ENCODE measurements around the gene M1AP.

Gene M1AP

GRCh38 chr2:74606927-74607326, 41.2 kb downstream of the M1AP start:
- no peak for TF ChIP-seq CTCF (IDR thresholded peaks at IDR 0.05; ENCODE audit: borderline replicate concordance, control extremely low read depth, extremely low read depth, insufficient read depth, missing control alignments)
- DNase-seq (ENCODE audit: low spot score): no peak
- in situ Hi-C loops (cut with MboI; ENCODE audit: low sequenced_read_pairs, unreplicated experiment): no loop called here

DNA sequence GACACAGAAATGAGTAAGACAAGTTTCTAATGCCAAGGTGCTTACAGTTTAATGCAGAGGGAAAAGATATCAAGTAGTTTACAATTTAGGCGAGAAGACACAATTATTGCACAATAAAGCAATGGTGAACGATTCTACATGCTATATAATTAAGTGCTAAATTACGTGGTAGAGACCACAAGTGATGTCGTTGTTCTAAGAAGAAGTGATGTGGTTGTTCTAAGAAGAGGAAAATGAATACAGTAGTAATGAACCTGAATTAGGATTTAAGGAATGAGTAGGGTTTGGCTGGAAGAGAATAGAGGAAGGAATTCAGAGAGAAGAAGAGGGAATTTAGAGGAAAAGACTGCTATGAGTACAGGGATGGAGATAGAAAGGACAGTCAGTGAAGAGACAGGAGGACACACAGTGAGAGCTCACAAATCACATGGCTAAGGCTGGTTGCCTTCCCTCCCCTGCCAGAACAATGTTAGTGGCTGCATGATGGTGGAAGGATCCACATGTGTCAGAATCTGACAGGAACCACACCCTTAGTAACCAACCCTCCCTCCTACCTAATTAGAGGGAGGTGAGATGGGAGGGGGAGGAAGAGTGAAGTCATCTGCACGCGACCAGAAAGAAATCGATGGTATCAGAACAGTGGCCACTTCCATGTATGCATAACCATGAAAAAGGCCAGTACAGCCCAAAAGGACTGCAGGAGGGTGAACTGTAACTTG, 44.7 kb downstream of the M1AP start:
- in situ Hi-C loops (cut with MboI; ENCODE audit: low sequenced_read_pairs, unreplicated experiment): no loop called here
- DNase-seq (ENCODE audit: low spot score): no peak
- TF ChIP-seq CTCF (IDR thresholded peaks at IDR 0.05; ENCODE audit: borderline replicate concordance, control extremely low read depth, extremely low read depth, insufficient read depth, missing control alignments): no peak

DNA sequence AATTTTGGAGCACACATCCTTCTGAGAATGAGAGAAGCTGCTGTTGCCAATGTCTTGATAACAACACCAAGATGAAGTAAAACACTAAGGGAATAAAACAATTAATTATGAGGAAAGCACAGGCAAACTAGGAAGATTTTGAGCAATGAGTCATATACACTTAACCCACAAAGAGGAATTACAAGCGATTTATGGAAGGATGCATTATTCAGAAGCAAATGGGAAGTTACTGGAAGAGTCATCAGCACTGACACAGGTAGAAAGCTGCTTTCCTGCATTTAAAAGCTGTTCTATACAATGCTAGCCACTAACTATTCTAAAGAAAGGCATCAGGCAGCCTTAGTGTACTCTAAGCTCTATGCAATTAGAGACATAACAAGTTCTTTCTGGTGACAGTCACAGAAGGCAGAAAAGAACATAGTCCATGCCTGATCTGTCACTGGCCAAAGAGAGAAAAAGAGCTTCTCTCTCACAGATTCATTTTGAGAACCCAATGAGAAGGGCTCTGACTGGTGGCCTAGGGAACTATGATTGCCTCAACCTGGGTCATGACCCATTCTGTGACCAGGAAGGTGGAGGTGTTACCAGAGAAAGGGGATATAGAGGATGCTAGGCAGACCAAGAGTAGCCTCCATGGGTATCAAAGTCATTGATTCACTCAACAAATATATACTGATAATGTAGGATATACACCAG, 45.4 kb downstream of the M1AP start:
- in situ Hi-C loops (cut with MboI; ENCODE audit: low sequenced_read_pairs, unreplicated experiment): no loop called here
- no peak for TF ChIP-seq CTCF (IDR thresholded peaks at IDR 0.05; ENCODE audit: borderline replicate concordance, control extremely low read depth, extremely low read depth, insufficient read depth, missing control alignments)
- DNase-seq (ENCODE audit: low spot score): no peak

DNA sequence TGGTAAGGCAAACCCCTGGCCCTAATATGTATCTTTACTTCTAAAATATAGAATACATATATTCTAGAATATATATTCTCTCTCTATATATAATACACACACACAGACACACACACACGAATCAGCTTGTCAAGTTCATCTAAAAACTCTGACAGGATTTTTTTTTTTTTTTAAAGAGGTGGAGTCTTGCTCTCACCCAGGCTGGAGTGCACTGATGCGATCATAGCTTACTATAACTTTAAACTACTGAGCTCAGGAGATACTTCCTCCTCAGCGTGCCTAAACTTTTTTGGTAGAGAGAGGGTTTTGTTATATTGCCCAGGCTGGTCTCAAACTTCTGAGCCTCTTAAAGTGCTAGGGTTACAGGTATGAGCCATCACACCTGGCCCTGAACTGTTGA, 48.5 kb downstream of the M1AP start:
- in situ Hi-C loops (cut with MboI; ENCODE audit: low sequenced_read_pairs, unreplicated experiment): loop anchor here (10.0 kb wide), 1 partner anchor 115 kb away; the partner anchor contains the start of genes CCDC142 and TTC31
- no peak for DNase-seq (ENCODE audit: low spot score)

DNA sequence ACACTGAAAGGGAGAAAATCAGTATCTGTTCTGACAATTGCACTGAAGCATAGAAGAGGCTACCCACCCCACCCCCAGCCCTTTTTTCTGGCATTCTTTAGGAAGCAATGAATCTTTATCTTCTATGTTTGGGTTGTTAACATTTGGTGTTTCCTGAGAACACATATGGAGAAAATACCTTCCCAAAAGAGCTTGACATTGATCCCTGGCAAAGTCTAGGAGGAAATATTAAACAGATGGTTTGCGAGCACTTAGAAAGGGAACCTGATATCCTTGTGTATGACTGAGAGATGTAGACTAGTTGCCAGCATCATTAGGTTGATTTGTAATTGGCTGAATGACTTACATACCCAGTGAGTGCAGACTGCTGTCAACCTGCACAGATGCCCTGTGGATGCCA, 50.7 kb downstream of the M1AP start:
- no peak for DNase-seq (ENCODE audit: low spot score)
- no peak for TF ChIP-seq CTCF (IDR thresholded peaks at IDR 0.05; ENCODE audit: borderline replicate concordance, control extremely low read depth, extremely low read depth, insufficient read depth, missing control alignments)
- in situ Hi-C loops (cut with MboI; ENCODE audit: low sequenced_read_pairs, unreplicated experiment): loop anchor here (10.0 kb wide), 1 partner anchor 113 kb away; the partner anchor contains the start of genes CCDC142 and TTC31

More for the DNA sequence above, 48.5 kb downstream of the M1AP start:
- no peak for TF ChIP-seq CTCF (IDR thresholded peaks at IDR 0.05; ENCODE audit: borderline replicate concordance, control extremely low read depth, extremely low read depth, insufficient read depth, missing control alignments)

GRCh38 chr2:74596584-74596983, 51.5 kb downstream of the M1AP start:
- no peak for DNase-seq (ENCODE audit: low spot score)
- in situ Hi-C loops (cut with MboI; ENCODE audit: low sequenced_read_pairs, unreplicated experiment): loop anchor here (10.0 kb wide), 1 partner anchor 112 kb away; the partner anchor contains the start of genes CCDC142 and TTC31
- TF ChIP-seq CTCF (IDR thresholded peaks at IDR 0.05; ENCODE audit: borderline replicate concordance, control extremely low read depth, extremely low read depth, insufficient read depth, missing control alignments): no peak
